Stimulated activated CD4-positive, alpha-beta T cell treated with anti-CD3 and anti-CD28 coated beads, Interleukin-15, amount 100 ng/mL, for 24 hours (primary cell): Measurements from ENCODE around the gene SPRR2G.
"Not testable (repeated sequence)": the region's sequence is repeated elsewhere in the genome, so short reads cannot be mapped to it uniquely, and the experiment has no call there.

ENCODE experiments used
- DNase-seq: peaks from one replicate; pipeline ENCODE4 v3.0.0-alpha.2; 2020

The SPRR2G gene

GRCh38 chr1:153112454-153112853 is 38.2 kb downstream of the SPRR2G start:
- DNase-seq: not testable (repeated sequence)

- DNase-seq: no peak
These were observed 50.4 kb downstream of the SPRR2G start for GRCh38 chr1:153100245-153100644.
